HG03354 (cell line): ENCODE results near the gene ANO10.
"Not testable (repeated sequence)": the region's sequence is repeated elsewhere in the genome, so short reads cannot be mapped to it uniquely, and the experiment has no call there.

Source experiments
- ATAC-seq: cut with Tn5 transposase; IDR thresholded peaks from one replicate; pipeline ENCODE4 v1.9.1; 2021; ENCODE audit warnings: mild to moderate bottlenecking; ENCODE audit not compliant: unreplicated experiment, poor library complexity, severe bottlenecking

Gene ANO10, protein sequence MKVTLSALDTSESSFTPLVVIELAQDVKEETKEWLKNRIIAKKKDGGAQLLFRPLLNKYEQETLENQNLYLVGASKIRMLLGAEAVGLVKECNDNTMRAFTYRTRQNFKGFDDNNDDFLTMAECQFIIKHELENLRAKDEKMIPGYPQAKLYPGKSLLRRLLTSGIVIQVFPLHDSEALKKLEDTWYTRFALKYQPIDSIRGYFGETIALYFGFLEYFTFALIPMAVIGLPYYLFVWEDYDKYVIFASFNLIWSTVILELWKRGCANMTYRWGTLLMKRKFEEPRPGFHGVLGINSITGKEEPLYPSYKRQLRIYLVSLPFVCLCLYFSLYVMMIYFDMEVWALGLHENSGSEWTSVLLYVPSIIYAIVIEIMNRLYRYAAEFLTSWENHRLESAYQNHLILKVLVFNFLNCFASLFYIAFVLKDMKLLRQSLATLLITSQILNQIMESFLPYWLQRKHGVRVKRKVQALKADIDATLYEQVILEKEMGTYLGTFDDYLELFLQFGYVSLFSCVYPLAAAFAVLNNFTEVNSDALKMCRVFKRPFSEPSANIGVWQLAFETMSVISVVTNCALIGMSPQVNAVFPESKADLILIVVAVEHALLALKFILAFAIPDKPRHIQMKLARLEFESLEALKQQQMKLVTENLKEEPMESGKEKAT

GRCh38 chr3:43621656-43622432 lies at the start of gene ANO10:
TSS of gene ANO10 (minus strand) at chr3:43622011. CDS start at chr3:43605852, 16,159 bp downstream.
- peak; percentile 96 for ATAC-seq

DNA sequence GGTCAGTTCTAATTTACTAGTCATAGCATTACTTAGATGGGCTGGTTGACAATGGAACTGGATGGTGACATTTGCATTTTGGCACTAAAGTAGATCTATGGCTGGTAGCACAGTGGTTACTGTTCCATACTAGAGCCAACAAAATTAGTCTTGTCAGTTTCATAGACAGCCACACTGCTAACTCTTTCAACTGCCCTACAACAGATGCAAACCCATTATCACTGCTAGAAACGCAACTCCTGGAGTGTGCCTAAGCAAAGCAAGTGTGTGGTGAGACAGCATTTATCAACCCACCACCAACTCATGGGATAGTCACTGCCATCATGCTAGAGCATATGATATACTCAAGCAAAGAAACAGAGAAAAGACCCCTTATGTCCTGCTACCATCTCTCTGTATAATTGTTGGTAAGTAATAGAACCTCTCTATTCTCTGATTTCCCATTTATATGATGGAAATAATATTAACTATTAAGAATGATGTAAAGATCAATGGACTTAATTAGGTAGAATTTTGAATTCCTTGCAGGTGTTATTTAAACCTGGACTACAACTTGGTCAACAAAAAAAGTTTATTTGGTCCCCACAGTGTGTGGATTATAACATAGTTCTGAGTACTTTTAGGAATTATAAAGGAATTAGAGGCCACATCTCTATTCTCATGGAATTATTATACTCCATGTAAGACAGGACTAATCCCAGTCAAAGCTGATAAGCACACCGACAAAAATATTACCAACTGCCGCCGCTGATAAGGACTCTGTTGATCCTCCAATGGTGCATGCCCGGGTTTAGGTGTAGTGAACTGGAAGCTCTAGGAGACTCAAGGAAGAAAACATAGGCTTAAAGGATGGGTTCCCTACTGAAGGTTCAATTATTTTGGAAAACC lies 49.1 kb upstream of the ANO10 start:
- ATAC-seq, result no peak

- ATAC-seq, result not testable (repeated sequence)
Measured at GRCh38 chr3:43665011-43665410, 43.2 kb upstream of the ANO10 start.

GRCh38 chr3:43661376-43661775 lies 39.6 kb upstream of the ANO10 start:
- not testable (repeated sequence) for ATAC-seq

DNA sequence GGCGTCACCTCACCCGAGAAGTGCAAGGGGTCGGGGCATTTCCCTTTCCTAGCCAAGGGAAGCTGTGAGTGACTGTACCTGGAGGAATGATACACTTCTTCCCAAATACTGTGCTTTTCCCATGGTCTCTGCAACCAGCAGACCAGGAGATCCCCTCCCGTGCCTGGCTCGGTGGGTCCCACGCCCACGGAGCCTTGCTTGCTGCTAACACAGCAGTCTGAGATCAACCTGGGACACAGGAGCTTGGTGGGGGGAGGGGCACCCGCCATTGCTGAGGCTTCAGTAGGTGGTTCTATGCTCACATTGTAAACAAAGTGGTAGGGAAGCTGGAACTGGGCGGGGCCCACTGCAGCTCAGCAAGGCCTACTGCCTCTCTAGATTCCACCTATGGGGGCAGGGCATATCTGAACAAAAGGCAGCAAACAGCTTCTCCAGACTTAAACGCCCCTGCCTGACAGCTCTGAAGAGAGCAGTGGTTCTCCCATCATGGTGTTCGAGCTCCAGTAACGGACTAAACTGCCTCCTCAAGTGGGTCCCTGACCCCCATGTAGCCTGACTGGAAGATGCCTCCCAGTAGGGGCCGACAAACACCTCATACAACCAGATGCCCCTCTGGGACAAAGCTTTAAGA lies 37.6 kb upstream of the ANO10 start:
- ATAC-seq, result no peak

- not testable (repeated sequence) for ATAC-seq
Measured at GRCh38 chr3:43656390-43656789, 34.6 kb upstream of the ANO10 start.

- ATAC-seq, result no peak
Measured at GRCh38 chr3:43650345-43650744, 28.5 kb upstream of the ANO10 start.

GRCh38 chr3:43649365-43649968 lies 27.7 kb upstream of the ANO10 start:
- no peak for ATAC-seq

DNA sequence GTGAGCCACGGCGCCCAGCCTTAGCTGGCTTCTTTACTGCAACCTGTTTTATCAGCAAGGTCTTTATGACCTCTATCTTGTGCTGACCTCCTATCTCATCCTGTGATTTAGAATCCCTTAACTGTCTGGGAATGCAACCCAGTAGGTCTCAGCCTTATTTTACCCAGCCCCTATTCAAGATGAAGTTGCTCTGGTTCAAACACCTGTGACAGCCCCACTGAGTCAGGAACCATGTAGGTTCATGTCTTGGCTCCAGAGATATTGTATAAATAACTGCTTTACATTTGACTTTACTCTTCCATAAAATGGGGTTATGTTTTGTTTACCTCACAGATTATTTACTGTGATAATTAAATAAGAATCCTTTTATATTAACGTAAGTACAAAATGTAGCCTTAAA lies 27.1 kb upstream of the ANO10 start:
- ATAC-seq, result no peak

GRCh38 chr3:43647331-43648166 lies 25.7 kb upstream of the ANO10 start:
- no peak for ATAC-seq

DNA sequence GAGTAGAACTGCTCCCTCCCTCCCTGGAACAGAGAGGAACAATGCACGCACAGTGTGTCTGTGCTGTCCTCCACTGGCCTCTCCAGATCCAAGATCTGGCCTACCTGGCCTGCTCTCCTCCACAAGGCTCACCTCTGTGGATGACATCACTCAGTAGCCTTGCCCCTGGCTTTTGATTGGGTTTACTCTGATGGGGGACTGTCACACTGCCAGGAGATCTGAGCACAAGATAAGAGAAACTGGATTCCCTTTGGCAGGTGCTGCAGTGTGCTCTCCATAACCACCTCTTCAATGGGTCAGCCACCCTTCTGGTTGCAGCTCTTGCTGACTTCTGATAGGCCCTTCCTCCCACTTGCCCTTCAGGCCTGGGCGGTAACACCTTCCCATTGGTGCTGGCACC lies 22.6 kb upstream of the ANO10 start:
- no peak for ATAC-seq

DNA sequence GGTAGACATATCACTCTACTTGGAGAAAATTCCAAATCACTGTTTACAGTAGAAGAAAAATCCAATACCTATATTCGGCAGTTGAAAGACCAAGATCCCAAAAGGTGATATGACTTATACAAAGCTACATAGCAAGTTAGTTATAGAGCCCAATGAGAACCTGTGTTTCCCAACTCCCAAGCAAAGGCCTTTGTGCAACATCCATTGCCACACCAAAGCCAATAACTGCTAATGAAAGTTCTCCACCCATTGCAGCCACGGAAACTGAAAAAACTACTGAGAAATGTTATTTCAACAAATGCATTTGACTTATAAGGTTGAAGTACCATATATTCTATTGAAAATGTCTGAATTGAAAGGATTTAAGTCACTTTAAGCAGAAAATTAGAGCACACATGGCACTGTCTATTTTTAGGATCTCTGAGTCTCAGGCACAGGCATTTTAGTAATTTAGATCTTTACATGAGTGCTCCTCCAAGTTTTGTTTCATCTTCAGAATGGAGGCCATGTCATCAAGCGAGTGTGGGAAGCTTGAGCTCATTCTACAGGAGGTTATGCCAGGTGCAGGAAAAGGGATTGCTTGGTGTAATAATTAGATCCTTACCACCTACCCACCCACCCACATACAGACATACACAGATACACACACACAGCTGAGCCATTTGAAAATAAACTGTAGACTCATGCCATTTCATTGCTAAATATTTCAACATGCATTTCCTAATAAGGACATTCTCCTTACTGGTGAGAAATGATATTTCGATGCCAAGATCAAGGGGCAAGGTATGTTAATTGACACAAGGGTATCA lies 19.7 kb upstream of the ANO10 start:
- no peak for ATAC-seq

- no peak for ATAC-seq
Measured at GRCh38 chr3:43640681-43641080, 18.9 kb upstream of the ANO10 start.

GRCh38 chr3:43638594-43639447 lies 17.0 kb upstream of the ANO10 start:
- peak; percentile 71 for ATAC-seq

DNA sequence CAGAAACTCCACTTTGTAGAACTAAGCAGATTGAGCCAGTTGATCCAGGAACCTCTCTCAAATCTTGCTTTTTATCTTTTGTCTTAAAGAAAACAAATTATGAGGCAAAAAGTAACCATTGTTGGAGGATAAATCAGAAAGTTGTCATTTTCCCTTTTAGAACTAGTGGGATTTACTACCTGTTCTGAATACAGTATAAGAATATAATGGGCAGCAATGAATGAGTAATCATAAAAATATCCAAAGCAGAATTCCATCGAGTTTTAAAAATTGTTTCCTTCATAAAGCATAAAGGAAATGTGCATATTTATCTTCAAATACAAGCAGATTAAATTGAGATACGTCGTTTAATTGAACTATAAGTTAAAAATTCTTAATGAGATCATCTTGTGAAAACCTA lies 15.9 kb upstream of the ANO10 start:
- no peak for ATAC-seq

DNA sequence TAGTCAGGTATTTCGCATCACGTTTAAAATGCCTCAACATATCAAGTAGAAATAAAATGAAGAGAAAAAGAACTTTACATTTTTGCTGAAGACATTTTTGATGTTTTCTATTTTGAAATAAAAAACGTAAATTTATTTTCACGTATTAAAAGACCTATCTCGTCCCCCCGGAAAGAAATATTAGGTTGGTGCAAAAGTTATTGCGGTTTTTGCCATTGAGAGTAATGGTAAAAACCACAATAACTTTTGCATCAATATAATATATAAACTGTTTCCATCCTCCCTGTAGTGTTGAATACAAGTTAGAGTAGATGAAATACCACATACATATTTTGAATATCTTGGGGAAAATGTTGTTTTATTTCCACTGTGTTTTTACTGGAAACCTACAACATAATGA lies 11.2 kb upstream of the ANO10 start:
- ATAC-seq, result no peak
